Breast epithelium (tissue), 3 donors: ENCODE data around the gene PPP1R16B.

Source experiments
- CTCF ChIP-seq, 3 donors: fragments of 450-650 bp; IDR thresholded peaks; one replicate each; pipeline ENCODE4 v1.5.1; 2016 to 2017; ENCODE audit warnings: antibody characterized with exemption in 3 of 3, mild to moderate bottlenecking in 3 of 3, moderate library complexity in 3 of 3
- POLR2A ChIP-seq: fragments of 450-650 bp; IDR thresholded peaks from one replicate; pipeline ENCODE4 v1.6.1; 2016; ENCODE audit warnings: antibody characterized with exemption, mild to moderate bottlenecking, moderate library complexity

GRCh38 chr20:38889792-38890496 is 84.4 kb downstream of the PPP1R16B start:
- TF ChIP-seq CTCF (IDR thresholded peaks at IDR 0.05) (no peak), POLR2A (no peak)
